K562 (cell line): Measurements from ENCODE around the gene CTNNA3.

Source experiments
- ESRRA ChIP-seq: fragments of 450-650 bp; IDR thresholded peaks from 2 replicates; pipeline ENCODE4 v1.6.1; 2014; ENCODE audit warnings: low read depth, mild to moderate bottlenecking, moderate library complexity, borderline replicate concordance
- FOXM1 ChIP-seq, 2 experiments: fragments of 450-650 bp in 1 of 2; sonication (generic) in 1 of 2; formaldehyde crosslinking in 1 of 2; IDR thresholded peaks; 2 replicates each; pipeline versions ENCODE4 v1.6.1 to v1.9.0; 2017 to 2022; ENCODE audit warnings: low read depth in 2 of 2, mild to moderate bottlenecking in 2 of 2, missing genetic modification reagents in 1 of 2, moderate library complexity in 1 of 2
- KHSRP ChIP-seq: fragments of 450-650 bp; IDR thresholded peaks from 2 replicates; pipeline ENCODE4 v1.6.1; 2017
- MAZ ChIP-seq, 2 experiments: fragments of 450-650 bp in 1 of 2; sonication (generic) in 1 of 2; formaldehyde crosslinking; IDR thresholded peaks in 1 of 2; conservative IDR thresholded peaks in 1 of 2; 2 replicates each; pipeline versions ENCODE4 v1.4.0 to v1.5.0; 2020; ENCODE audit warnings: mild to moderate bottlenecking in 1 of 2, missing genetic modification reagents in 1 of 2
- RNF2 ChIP-seq: sonication (generic); IDR thresholded peaks from 2 replicates; pipeline ENCODE4 v1.6.1; 2016

DNA sequence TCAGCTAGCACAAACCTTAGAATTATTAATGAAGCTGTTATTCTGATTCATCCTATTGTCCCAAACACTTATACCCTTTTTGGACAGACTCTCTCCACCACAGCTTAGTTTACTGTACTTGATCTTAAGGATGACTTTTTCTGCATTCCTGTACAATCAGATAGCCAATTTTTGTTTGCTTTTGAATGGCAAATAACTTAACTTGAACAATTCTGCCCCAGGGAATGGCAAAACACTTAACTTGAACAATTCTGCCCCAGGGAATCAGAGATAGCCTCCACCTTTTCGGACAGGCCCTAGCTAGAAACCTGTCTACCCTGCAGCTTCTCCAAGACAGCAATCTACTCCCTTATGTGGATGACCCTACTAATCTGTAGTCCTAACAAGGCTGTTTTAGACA is 1438.2 kb downstream of the CTNNA3 start:
- TF ChIP-seq FOXM1 (IDR thresholded peaks at IDR 0.05; ENCODE audit: low read depth) (no peak), FOXM1 (CRISPR knock-in tag; IDR thresholded peaks at IDR 0.05; ENCODE audit: low read depth) (no peak), KHSRP (no peak), RNF2 (no peak), ESRRA (no peak), MAZ (CRISPR knock-in tag; conservative IDR thresholded peaks at IDR 0.05 in 1 of 2, IDR thresholded peaks at IDR 0.05 in 1 of 2) (no peak)
